ENCODE results near the gene SLC9A9.

The SLC9A9 gene

GRCh38 chr3:143309705-143310104, 538.6 kb downstream of the SLC9A9 start:
- no peak overlapping the region for H3K4me3 ChIP-seq (replicated peaks in 1 of 2; ENCODE audit: low read depth in 2 of 2, low read length in 2 of 2)
- no peak for DNase-seq (ENCODE audit: low read depth in 2 of 2)
- no peak for TF ChIP-seq CTCF (IDR thresholded peaks at IDR 0.05; ENCODE audit: low read depth, low read length)

- TF ChIP-seq CTCF (IDR thresholded peaks at IDR 0.05; ENCODE audit: low read depth, low read length) = no peak
- H3K4me3 ChIP-seq (replicated peaks in 1 of 2; ENCODE audit: low read depth in 2 of 2, low read length in 2 of 2) = no peak overlapping the region
- peak; percentile 51 to 78 for DNase-seq (ENCODE audit: low read depth in 2 of 2)
Observed at GRCh38 chr3:143307613-143308183, 540.6 kb downstream of the SLC9A9 start.

GRCh38 chr3:143306407-143306806, 541.9 kb downstream of the SLC9A9 start:
- no peak for TF ChIP-seq CTCF (IDR thresholded peaks at IDR 0.05; ENCODE audit: low read depth, low read length)
- no peak overlapping the region for H3K4me3 ChIP-seq (replicated peaks in 1 of 2; ENCODE audit: low read depth in 2 of 2, low read length in 2 of 2)
- DNase-seq (ENCODE audit: low read depth in 2 of 2) = peak in 1 of 2 donors; percentile 31

DNA sequence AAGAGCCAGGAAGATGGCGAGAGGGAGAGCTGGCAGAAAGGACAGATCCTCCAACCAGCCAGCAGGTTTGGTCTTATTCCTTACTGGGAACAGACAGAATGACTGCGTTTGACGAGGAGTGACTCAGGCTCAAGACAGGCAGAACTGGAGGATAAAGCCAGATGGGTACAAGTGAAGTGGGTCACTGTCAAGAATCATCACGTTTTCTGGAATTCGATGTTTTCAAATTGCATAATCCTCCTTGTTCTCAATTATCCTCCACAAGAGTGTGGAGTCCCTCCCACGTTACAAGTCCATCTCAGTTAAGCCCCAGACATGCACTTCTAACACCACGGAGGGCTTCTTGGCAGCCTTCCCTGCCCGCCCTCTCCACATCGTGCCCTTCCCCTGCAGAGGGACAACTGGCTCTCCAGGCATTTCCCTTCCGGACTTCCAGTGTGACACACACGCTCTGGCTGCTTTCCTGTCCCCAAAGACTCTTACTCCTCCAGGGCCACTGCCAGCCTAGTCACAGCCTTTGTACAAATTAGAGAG, 545.6 kb downstream of the SLC9A9 start:
- peak; percentile 82 to 89 for DNase-seq (ENCODE audit: low read depth in 2 of 2)
- TF ChIP-seq CTCF (IDR thresholded peaks at IDR 0.05; ENCODE audit: low read depth, low read length) = peak; percentile 10
- no peak overlapping the region for H3K4me3 ChIP-seq (replicated peaks in 1 of 2; ENCODE audit: low read depth in 2 of 2, low read length in 2 of 2)

GRCh38 chr3:143301031-143301901, 547.0 kb downstream of the SLC9A9 start:
- TF ChIP-seq CTCF (IDR thresholded peaks at IDR 0.05; ENCODE audit: low read depth, low read length) = no peak
- no peak for DNase-seq (ENCODE audit: low read depth in 2 of 2)
- H3K4me3 ChIP-seq (replicated peaks in 1 of 2; ENCODE audit: low read depth in 2 of 2, low read length in 2 of 2) = no peak overlapping the region

- no peak for TF ChIP-seq CTCF (IDR thresholded peaks at IDR 0.05; ENCODE audit: low read depth, low read length)
- H3K4me3 ChIP-seq (replicated peaks in 1 of 2; ENCODE audit: low read depth in 2 of 2, low read length in 2 of 2) = no peak overlapping the region
- DNase-seq (ENCODE audit: low read depth in 2 of 2) = no peak
Observed at GRCh38 chr3:143298886-143299535, 549.3 kb downstream of the SLC9A9 start.
